IMR-90 (cell line): Measurements from ENCODE around the gene HEATR3. TPM values are rescaled to one million over a fixed set of nuclear protein-coding genes. Genes with fewer than 3 reads are reported as not detected.
A peak's percentile ranks its signal among the peaks of the same experiment; 100 is the strongest.

Experiments used
- ATAC-seq: fragments of 200-7000 bp; cut with Tn5 transposase; 2 replicates; pipeline ENCODE4 v1.9.1; 2020; ENCODE audit warnings: low read depth, mild to moderate bottlenecking, moderate library complexity
- BruUV-seq: library from RNA; stranded (reverse); fragments of 400-500 nt; replicated peaks from 2 replicates; lab custom pipeline; 2021; lab: Mats Ljungman, UMichigan
- CTCF ChIA-PET: fragments of 300-600 bp; formaldehyde crosslinking; extraction: SDS; loops from one replicate; lab custom pipeline; 2021; ENCODE audit warnings: antibody characterized with exemption; lab: Yijun Ruan, JAX
- POLR2A ChIA-PET: fragments of 300-600 bp; sonication (Branson Sonifier 250); formaldehyde crosslinking; loops from one replicate; lab custom pipeline; 2022; ENCODE audit warnings: antibody characterized with exemption; ENCODE audit not compliant: unreplicated experiment; lab: Charles Lee
- DNase-seq: peaks from one replicate; pipeline ENCODE4 v3.0.0; 2013
- H2AFZ ChIP-seq: replicated peaks from 2 replicates; pipeline ENCODE3; 2013; ENCODE audit warnings: low read length, mild to moderate bottlenecking; ENCODE audit not compliant: poor library complexity
- H2AK5ac ChIP-seq: 2 replicates; pipeline ENCODE4 v1.6.1; 2013; ENCODE audit warnings: low read depth, low read length, inconsistent platforms
- H2AK9ac ChIP-seq: replicated peaks from 2 replicates; pipeline ENCODE3; 2013; ENCODE audit warnings: mild to moderate bottlenecking, low read depth, low read length, moderate library complexity; ENCODE audit not compliant: poor library complexity
- H2BK120ac ChIP-seq: 2 replicates; pipeline ENCODE4 v1.6.1; 2013; ENCODE audit warnings: low read depth, low read length, inconsistent platforms
- H2BK15ac ChIP-seq: 3 replicates; pipeline ENCODE4 v1.6.1; 2013; ENCODE audit warnings: low read depth, low read length, inconsistent platforms
- H2BK20ac ChIP-seq: 2 replicates; pipeline ENCODE4 v1.6.1; 2013; ENCODE audit warnings: low read depth, mild to moderate bottlenecking, inconsistent platforms, low read length, moderate library complexity
- H2BK5ac ChIP-seq: 2 replicates; pipeline ENCODE4 v1.6.1; 2013; ENCODE audit warnings: mild to moderate bottlenecking, low read depth, low read length, inconsistent platforms; ENCODE audit not compliant: poor library complexity, severe bottlenecking
- H3K14ac ChIP-seq: replicated peaks from 2 replicates; pipeline ENCODE4 v1.6.1; 2013; ENCODE audit warnings: low read depth, low read length, inconsistent platforms
- H3K18ac ChIP-seq: 2 replicates; pipeline ENCODE4 v1.6.1; 2013; ENCODE audit warnings: low read depth, low read length, control low read depth
- H3K23ac ChIP-seq: 2 replicates; pipeline ENCODE4 v1.6.1; 2013; ENCODE audit warnings: low read depth, low read length, inconsistent platforms
- H3K27ac ChIP-seq: 2 replicates; pipeline ENCODE4 v1.5.1; 2013; ENCODE audit warnings: mild to moderate bottlenecking, control low read depth, low read length; ENCODE audit not compliant: insufficient read depth
- H3K27me3 ChIP-seq: 2 replicates; pipeline ENCODE4 v1.6.1; 2013; ENCODE audit warnings: low read length; ENCODE audit not compliant: control insufficient read depth, insufficient read depth
- H3K36me3 ChIP-seq: 2 replicates; pipeline ENCODE4 v1.6.1; 2013; ENCODE audit warnings: low read length, mixed read lengths; ENCODE audit not compliant: control insufficient read depth, insufficient read depth
- H3K4ac ChIP-seq: 2 replicates; pipeline ENCODE4 v1.6.1; 2013; ENCODE audit warnings: low read depth, low read length, inconsistent platforms
- H3K4me1 ChIP-seq: 2 replicates; pipeline ENCODE4 v1.6.1; 2013; ENCODE audit warnings: low read length, mixed read lengths; ENCODE audit not compliant: control insufficient read depth, insufficient read depth
- H3K4me2 ChIP-seq: 2 replicates; pipeline ENCODE4 v1.6.1; 2013; ENCODE audit warnings: low read depth, mild to moderate bottlenecking, control low read depth, low read length, moderate library complexity
- H3K4me3 ChIP-seq: 2 replicates; pipeline ENCODE4 v1.5.1; 2013; ENCODE audit warnings: low read depth, mild to moderate bottlenecking, control low read depth, low read length, moderate library complexity; ENCODE audit not compliant: insufficient read depth
- H3K56ac ChIP-seq: 2 replicates; pipeline ENCODE4 v1.6.1; 2013; ENCODE audit warnings: low read length, inconsistent platforms; ENCODE audit not compliant: insufficient read depth; ENCODE audit errors: extremely low read depth
- H3K79me1 ChIP-seq, 2 experiments: 2 replicates each; pipeline ENCODE4 v1.6.1; 2013; ENCODE audit warnings: low read length in 2 of 2, inconsistent platforms in 1 of 2, low read depth in 1 of 2
- H3K9ac ChIP-seq: 2 replicates; pipeline ENCODE4 v1.6.1; 2013; ENCODE audit warnings: low read depth, low read length, control low read depth
- H3K9me1 ChIP-seq: 2 replicates; pipeline ENCODE4 v1.6.1; 2013; ENCODE audit warnings: low read length, inconsistent platforms; ENCODE audit not compliant: insufficient read depth
- H3K9me3 ChIP-seq: 2 replicates; pipeline ENCODE4 v1.6.1; 2013; ENCODE audit warnings: low read length; ENCODE audit not compliant: control insufficient read depth, insufficient read depth
- H4K20me1 ChIP-seq: 2 replicates; pipeline ENCODE4 v1.6.1; 2013; ENCODE audit warnings: low read length, inconsistent platforms; ENCODE audit not compliant: insufficient read depth
- H4K5ac ChIP-seq: 2 replicates; pipeline ENCODE4 v1.6.1; 2013; ENCODE audit warnings: mild to moderate bottlenecking, low read depth, low read length, control low read depth
- H4K8ac ChIP-seq, 2 experiments: 2 replicates each; pipeline ENCODE4 v1.6.1; 2013; ENCODE audit warnings: low read depth in 2 of 2, low read length in 2 of 2, control low read depth in 1 of 2, inconsistent platforms in 1 of 2
- H4K91ac ChIP-seq: 2 replicates; pipeline ENCODE4 v1.6.1; 2013; ENCODE audit warnings: low read depth, low read length, inconsistent platforms; ENCODE audit not compliant: insufficient read depth
- CEBPB ChIP-seq: IDR thresholded peaks from 2 replicates; pipeline ENCODE4 v1.6.1; 2012; ENCODE audit warnings: low read depth, low read length, improper control_type of control experiment
- CHD1 ChIP-seq: IDR thresholded peaks from 2 replicates; pipeline ENCODE4 v1.6.1; 2012; ENCODE audit warnings: low read depth, low read length, improper control_type of control experiment
- FOS ChIP-seq: fragments of 150-350 bp; IDR thresholded peaks from 2 replicates; pipeline ENCODE4 v1.6.1; 2016; ENCODE audit warnings: low read depth, low read length
- NFE2L2 ChIP-seq: fragments of 150-350 bp; IDR thresholded peaks from 2 replicates; pipeline ENCODE4 v1.6.1; 2016; ENCODE audit warnings: low read depth, mild to moderate bottlenecking, low read length
- RAD21 ChIP-seq: IDR thresholded peaks from 2 replicates; pipeline ENCODE4 v1.6.1; 2012; ENCODE audit warnings: low read length, improper control_type of control experiment
- RCOR1 ChIP-seq: IDR thresholded peaks from 2 replicates; pipeline ENCODE4 v1.6.1; 2012; ENCODE audit warnings: mild to moderate bottlenecking, low read length, improper control_type of control experiment; ENCODE audit not compliant: insufficient replicate concordance
- WGBS, 2 experiments: methylation state at CpG; one replicate each; pipeline versions ENCODE4 v1.1.5 to v1.1.7; 2013; ENCODE audit warnings: missing lambda C conversion rate in 2 of 2; ENCODE audit not compliant: insufficient read length in 1 of 2; ENCODE audit errors: extremely low coverage in 2 of 2; 5-methylcytosine and 5-hydroxymethylcytosine counted together
- dilution Hi-C: fragments of 300-500 bp; cut with HindIII; formaldehyde crosslinking; loops from one replicate; pipeline ENCODE4 v1.14.3; 2018; ENCODE audit warnings: low sequenced_read_pairs; ENCODE audit not compliant: unreplicated experiment
- in situ Hi-C: fragments of 300-500 bp; cut with MboI; formaldehyde crosslinking; loops from 3 replicates; pipeline ENCODE4 v1.14.3; 2019; ENCODE audit warnings: low sequenced_read_pairs, inconsistent platforms, mixed read lengths
- intact Hi-C: fragments of 100-400 bp; cut with micrococcal nuclease; formaldehyde crosslinking; loops from 2 replicates; pipeline ENCODE4 v1.10.0; 2022
- polyA plus RNA-seq, 3 experiments: library from polyadenylated mRNA; depleted of rRNA; stranded (reverse); fragments of >200 nt; gene quantifications; 2 replicates each; pipeline ENCODE4 v1.2.3, GENCODE V29; 2012; ENCODE audit warnings: low replicate concordance in 1 of 3
- total RNA-seq: library from RNA; depleted of rRNA; stranded (reverse); fragments of >200 nt; gene quantifications from 2 replicates; pipeline ENCODE4 v1.2.3, GENCODE V29; 2012
- TF ChIP-seq, protein P1 (sequence below): fragments of 150-350 bp; IDR thresholded peaks from 2 replicates; pipeline ENCODE4 v1.6.1; 2017; ENCODE audit warnings: mild to moderate bottlenecking, antibody characterized with exemption, low read length, low read depth
- TF ChIP-seq, protein P2 (sequence below): fragments of 150-350 bp; IDR thresholded peaks from 2 replicates; pipeline ENCODE4 v1.6.1; 2016; ENCODE audit warnings: low read depth, mild to moderate bottlenecking, low read length, moderate library complexity, borderline replicate concordance

HEATR3 gene
- total and polyA plus RNA-seq, 2 of the 4 experiments (the other 2 are of a cell fraction): 9.4 to 21.1 TPM

DNA sequence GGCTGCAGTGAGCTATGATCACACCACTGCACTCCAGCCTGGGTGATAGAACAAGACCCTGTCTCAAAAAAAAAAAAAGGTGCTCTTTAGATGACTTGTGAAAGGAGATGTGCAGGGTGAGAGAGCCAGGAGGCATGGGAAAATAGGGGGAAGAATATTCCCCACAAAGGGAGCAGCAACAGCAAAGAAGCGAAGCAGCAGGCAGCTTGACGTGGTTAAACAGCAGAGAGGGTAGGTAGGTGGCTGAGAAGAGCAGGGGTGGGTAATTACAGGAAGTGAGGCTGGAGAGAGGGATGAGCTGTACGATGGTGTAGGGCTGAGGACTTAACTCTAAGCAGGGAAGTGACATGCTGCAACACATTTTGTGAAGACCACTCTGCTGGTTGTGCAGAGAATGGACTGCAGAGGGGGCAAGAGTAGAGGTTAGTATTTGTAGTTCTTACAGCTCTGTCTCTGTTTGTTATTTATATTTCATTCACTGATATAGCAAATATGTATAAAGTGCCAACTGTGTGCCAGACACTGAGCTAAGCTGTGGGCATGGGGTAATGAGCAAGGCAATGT is 1.6 kb downstream of the HEATR3 start (continued):
- no peak for TF ChIP-seq CHD1

DNA sequence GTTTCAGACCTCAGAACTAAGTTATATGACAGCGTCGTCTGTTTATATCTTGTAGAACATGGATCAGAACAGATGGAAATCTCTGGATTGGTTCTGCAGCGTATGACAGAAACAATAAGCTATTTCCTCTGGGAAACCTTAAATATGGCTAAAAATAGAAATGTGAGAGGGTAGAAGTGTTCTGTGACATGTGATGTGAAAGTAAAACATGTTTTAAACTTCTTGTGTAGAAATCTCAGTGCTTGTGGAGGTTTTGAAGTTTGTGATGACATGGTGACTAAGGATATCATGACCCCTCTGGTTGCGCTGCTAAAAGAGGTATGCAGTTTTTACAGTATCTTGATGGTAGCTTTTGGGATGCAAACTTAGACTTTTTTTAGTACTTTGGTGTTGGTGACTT is 2.8 kb downstream of the HEATR3 start:
- no peak overlapping the region for H4K91ac ChIP-seq
- no peak overlapping the region for H3K56ac ChIP-seq
- no peak overlapping the region for H2AK5ac ChIP-seq
- H3K27ac ChIP-seq: no peak overlapping the region
- H3K4ac ChIP-seq: no peak overlapping the region; the same call in 1 of the 2 replicates
- POLR2A ChIA-PET: no interaction called here
- no peak overlapping the region for H3K9ac ChIP-seq
- H3K4me2 ChIP-seq: peak overlapping the region; percentile 63; the same call in 1 of the 2 replicates
- no peak overlapping the region for H3K23ac ChIP-seq
- peak overlapping the region; percentile 25 for H2BK5ac ChIP-seq
- dilution Hi-C loops (no loop called here), in situ Hi-C loops (loop anchor here (5.0 kb wide), 1 partner anchor 139 kb away; no protein-coding TSS in a partner anchor), intact Hi-C loops (loop anchor here (5.0 kb wide), 2 partner anchors 234 to 289 kb away; no protein-coding TSS in a partner anchor)
- peaks cover 3% of the 10 kb centered on the region for H3K9me1 ChIP-seq
- peaks cover 10% of the 10 kb centered on the region for H3K36me3 ChIP-seq
- no peak overlapping the region for H3K4me3 ChIP-seq
- no peak overlapping the region for H2BK20ac ChIP-seq
- no peak overlapping the region for H2AK9ac ChIP-seq
- no peak overlapping the region for H4K8ac ChIP-seq
- H3K9me3 ChIP-seq: no peaks in the 10 kb centered on the region
- H4K5ac ChIP-seq: no peak overlapping the region
- ATAC-seq (no peak), DNase-seq (peak; percentile 87)
- CTCF ChIA-PET: interaction anchor here (1.0 to 3.6 kb wide), 2 partner anchors 22 to 142 kb away, joined by 3 to 25 read pairs; no protein-coding TSS in a partner anchor
- no peak overlapping the region for H2BK15ac ChIP-seq
- no CpG with 5 or more reads among the region's 4 CpGs for WGBS, 2 experiments
- H3K18ac ChIP-seq: no peak overlapping the region
- no peak overlapping the region for H2BK120ac ChIP-seq
- H3K14ac ChIP-seq: no peak overlapping the region
- no peak overlapping the region for H2AFZ ChIP-seq
- BruUV-seq: no TSS peak
- TF ChIP-seq, protein P1, sequence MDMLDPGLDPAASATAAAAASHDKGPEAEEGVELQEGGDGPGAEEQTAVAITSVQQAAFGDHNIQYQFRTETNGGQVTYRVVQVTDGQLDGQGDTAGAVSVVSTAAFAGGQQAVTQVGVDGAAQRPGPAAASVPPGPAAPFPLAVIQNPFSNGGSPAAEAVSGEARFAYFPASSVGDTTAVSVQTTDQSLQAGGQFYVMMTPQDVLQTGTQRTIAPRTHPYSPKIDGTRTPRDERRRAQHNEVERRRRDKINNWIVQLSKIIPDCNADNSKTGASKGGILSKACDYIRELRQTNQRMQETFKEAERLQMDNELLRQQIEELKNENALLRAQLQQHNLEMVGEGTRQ: 0 out of 2 replicates have a peak, but pooled peaks have one; percentile 11
- TF ChIP-seq CHD1 (no peak), RCOR1 (peak; percentile 76), RAD21 (no peak), CEBPB (peak; percentile 35; the same call in 1 of the 2 replicates), NFE2L2 (no peak), FOS (peak; percentile 30; the same call in 1 of the 2 replicates)
- TF ChIP-seq, protein P2, sequence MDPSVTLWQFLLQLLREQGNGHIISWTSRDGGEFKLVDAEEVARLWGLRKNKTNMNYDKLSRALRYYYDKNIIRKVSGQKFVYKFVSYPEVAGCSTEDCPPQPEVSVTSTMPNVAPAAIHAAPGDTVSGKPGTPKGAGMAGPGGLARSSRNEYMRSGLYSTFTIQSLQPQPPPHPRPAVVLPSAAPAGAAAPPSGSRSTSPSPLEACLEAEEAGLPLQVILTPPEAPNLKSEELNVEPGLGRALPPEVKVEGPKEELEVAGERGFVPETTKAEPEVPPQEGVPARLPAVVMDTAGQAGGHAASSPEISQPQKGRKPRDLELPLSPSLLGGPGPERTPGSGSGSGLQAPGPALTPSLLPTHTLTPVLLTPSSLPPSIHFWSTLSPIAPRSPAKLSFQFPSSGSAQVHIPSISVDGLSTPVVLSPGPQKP: no peak
- H4K20me1 ChIP-seq: peaks cover 30% of the 10 kb centered on the region
- peaks cover 41 to 44% of the 10 kb centered on the region in 2 experiments for H3K79me1 ChIP-seq
- H3K4me1 ChIP-seq: peaks cover 11% of the 10 kb centered on the region
- H3K27me3 ChIP-seq: no peaks in the 10 kb centered on the region
